ENCODE data around the gene SPATA18. TPM values are rescaled to one million over a fixed set of nuclear protein-coding genes. Genes with fewer than 3 reads are reported as not detected.

Gene SPATA18
- total and polyA plus RNA-seq, 5 donors from 2014 or later: not detected

GRCh38 chr4:52054254-52054653, 3.1 kb downstream of the SPATA18 start:
- H3K27me3 Mint-ChIP-seq: peaks cover 51% of the 10 kb centered on the region
- Histone ChIP-seq H3K4me3 (ENCODE audit: low read depth, low read length) (no peak overlapping the region), H3K27me3 (ENCODE audit: control insufficient read depth, insufficient read depth, low read length) (peaks cover 37% of the 10 kb centered on the region), H3K4me1 (ENCODE audit: control insufficient read depth, insufficient read depth, low read length, poor library complexity, severe bottlenecking) (peaks cover 13% of the 10 kb centered on the region), H3K36me3 (ENCODE audit: control insufficient read depth, insufficient read depth, low read length) (no peaks in the 10 kb centered on the region), H3K27ac (ENCODE audit: insufficient read depth, low read length, poor library complexity, severe bottlenecking) (no peak overlapping the region), H3K9me3 (ENCODE audit: control insufficient read depth in 2 of 2, low read length in 2 of 2) (no peaks in the 10 kb centered on the region)
- ATAC-seq (ENCODE audit: low read depth in 2 of 2) (no peak), DNase-seq (no peak)
- no peaks in the 10 kb centered on the region for H3K36me3 Mint-ChIP-seq
- peaks cover 0 to 6% (median 0%) of the 10 kb centered on the region in 7 donors for H3K9me3 Mint-ChIP-seq
- H3K4me3 Mint-ChIP-seq: no peak overlapping the region
- H3K27ac Mint-ChIP-seq: no peak overlapping the region
- H3K4me1 Mint-ChIP-seq: peaks cover 7 to 26% (median 13%) of the 10 kb centered on the region in 4 donors

DNA sequence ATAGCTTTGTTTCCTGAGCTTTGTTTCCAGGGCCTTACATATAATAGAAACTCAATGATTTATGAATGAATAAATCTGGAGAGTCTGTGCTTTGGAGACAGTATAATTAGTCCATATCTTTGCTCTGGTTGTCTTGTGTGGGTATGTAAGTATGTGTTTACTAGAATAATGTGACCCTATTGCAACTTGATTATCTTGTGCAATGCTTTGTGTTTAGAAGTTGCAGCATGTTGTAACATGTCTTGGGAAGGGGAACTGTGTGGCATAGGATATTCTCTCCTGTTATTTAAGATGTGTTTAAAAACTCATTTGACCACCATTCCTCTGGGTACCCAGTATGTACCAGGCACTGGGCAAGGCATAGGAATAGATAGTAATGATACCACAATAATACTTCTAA, 6.1 kb downstream of the SPATA18 start:
- peaks cover 3% of the 10 kb centered on the region for H3K4me1 ChIP-seq (ENCODE audit: control insufficient read depth, insufficient read depth, low read length, poor library complexity, severe bottlenecking)
- Mint-ChIP-seq H3K4me3 (no peak overlapping the region), H3K36me3 (no peaks in the 10 kb centered on the region), H3K27me3 (peaks cover 33% of the 10 kb centered on the region), H3K27ac (no peak overlapping the region), H3K4me1 (peaks cover 3 to 11% (median 5%) of the 10 kb centered on the region in 4 donors), H3K9me3 (peaks cover 0 to 6% (median 0%) of the 10 kb centered on the region in 7 donors)
- H3K27ac ChIP-seq (ENCODE audit: insufficient read depth, low read length, poor library complexity, severe bottlenecking): no peak overlapping the region
- H3K27me3 ChIP-seq (ENCODE audit: control insufficient read depth, insufficient read depth, low read length): peaks cover 31% of the 10 kb centered on the region
- H3K9me3 ChIP-seq (ENCODE audit: control insufficient read depth in 2 of 2, low read length in 2 of 2): no peaks in the 10 kb centered on the region
- no peak overlapping the region for H3K4me3 ChIP-seq (ENCODE audit: low read depth, low read length)
- no peaks in the 10 kb centered on the region for H3K36me3 ChIP-seq (ENCODE audit: control insufficient read depth, insufficient read depth, low read length)
- no peak for DNase-seq
- no peak for ATAC-seq (ENCODE audit: low read depth in 2 of 2)

DNA sequence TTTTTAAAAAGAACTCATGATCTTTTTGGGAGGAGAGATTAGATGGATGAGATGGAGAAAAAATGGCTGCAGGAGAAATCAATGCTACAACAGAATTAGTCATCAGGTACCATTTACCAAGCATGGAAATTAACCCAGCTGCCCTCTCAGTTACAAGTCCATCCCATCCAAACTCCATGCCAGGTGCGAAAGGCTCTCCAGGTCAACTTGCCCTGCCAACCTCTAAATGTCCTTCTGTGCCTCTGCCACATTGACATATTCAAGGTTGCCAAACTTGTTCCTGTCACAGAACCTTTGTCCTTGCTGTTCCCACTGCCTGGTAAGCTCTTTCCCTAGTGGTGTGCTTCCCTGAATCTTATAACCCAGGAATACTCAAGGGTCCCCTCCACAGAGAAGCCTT, 7.2 kb downstream of the SPATA18 start:
- no peaks in the 10 kb centered on the region for H3K9me3 ChIP-seq (ENCODE audit: control insufficient read depth in 2 of 2, low read length in 2 of 2)
- H3K4me1 ChIP-seq (ENCODE audit: control insufficient read depth, insufficient read depth, low read length, poor library complexity, severe bottlenecking): no peaks in the 10 kb centered on the region
- H3K27me3 ChIP-seq (ENCODE audit: control insufficient read depth, insufficient read depth, low read length): peaks cover 23% of the 10 kb centered on the region
- peaks cover 22% of the 10 kb centered on the region for H3K27me3 Mint-ChIP-seq
- no peak overlapping the region for H3K27ac Mint-ChIP-seq
- ATAC-seq (ENCODE audit: low read depth in 2 of 2) (no peak), DNase-seq (no peak)
- no peak overlapping the region for H3K27ac ChIP-seq (ENCODE audit: insufficient read depth, low read length, poor library complexity, severe bottlenecking)
- peaks cover 0 to 2% (median 0%) of the 10 kb centered on the region in 7 donors for H3K9me3 Mint-ChIP-seq
- no peak overlapping the region for H3K4me3 ChIP-seq (ENCODE audit: low read depth, low read length)
- no peaks in the 10 kb centered on the region for H3K36me3 ChIP-seq (ENCODE audit: control insufficient read depth, insufficient read depth, low read length)
- peaks cover 0 to 4% (median 0%) of the 10 kb centered on the region in 4 donors for H3K4me1 Mint-ChIP-seq
- no peak overlapping the region for H3K4me3 Mint-ChIP-seq
- H3K36me3 Mint-ChIP-seq: no peaks in the 10 kb centered on the region

DNA sequence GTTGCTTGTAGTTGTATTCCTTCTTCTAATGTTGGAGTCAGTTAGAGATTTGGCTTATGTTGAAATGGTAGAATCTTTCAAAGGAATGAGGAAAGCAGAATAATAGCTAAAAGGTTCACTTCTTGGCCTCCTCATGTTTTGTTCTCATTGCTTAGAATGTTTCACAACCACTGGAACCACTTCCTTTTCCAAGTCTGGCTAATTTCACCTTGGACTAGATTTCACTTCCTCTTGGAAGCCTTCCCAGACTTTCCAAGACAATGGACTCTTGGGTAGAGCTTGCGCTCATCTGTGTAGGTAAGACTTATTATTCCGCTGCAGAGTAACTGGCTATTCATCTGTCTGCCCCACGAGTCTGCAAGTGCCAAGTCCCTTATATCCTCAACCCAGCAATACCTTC, 8.3 kb downstream of the SPATA18 start:
- peaks cover 0 to 2% (median 0%) of the 10 kb centered on the region in 7 donors for H3K9me3 Mint-ChIP-seq
- no peaks in the 10 kb centered on the region for H3K36me3 Mint-ChIP-seq
- ATAC-seq (ENCODE audit: low read depth in 2 of 2) (no peak), DNase-seq (no peak)
- Histone ChIP-seq H3K36me3 (ENCODE audit: control insufficient read depth, insufficient read depth, low read length) (no peaks in the 10 kb centered on the region), H3K27ac (ENCODE audit: insufficient read depth, low read length, poor library complexity, severe bottlenecking) (no peak overlapping the region), H3K9me3 (ENCODE audit: control insufficient read depth in 2 of 2, low read length in 2 of 2) (no peaks in the 10 kb centered on the region), H3K4me1 (ENCODE audit: control insufficient read depth, insufficient read depth, low read length, poor library complexity, severe bottlenecking) (no peaks in the 10 kb centered on the region), H3K4me3 (ENCODE audit: low read depth, low read length) (no peak overlapping the region), H3K27me3 (ENCODE audit: control insufficient read depth, insufficient read depth, low read length) (peaks cover 13% of the 10 kb centered on the region)
- no peak overlapping the region for H3K27ac Mint-ChIP-seq
- peaks cover 11% of the 10 kb centered on the region for H3K27me3 Mint-ChIP-seq
- no peak overlapping the region for H3K4me3 Mint-ChIP-seq
- no peaks in the 10 kb centered on the region for H3K4me1 Mint-ChIP-seq

- Histone ChIP-seq H3K27ac (ENCODE audit: insufficient read depth, low read length, poor library complexity, severe bottlenecking) (no peak overlapping the region), H3K9me3 (ENCODE audit: control insufficient read depth in 2 of 2, low read length in 2 of 2) (no peaks in the 10 kb centered on the region), H3K36me3 (ENCODE audit: control insufficient read depth, insufficient read depth, low read length) (no peaks in the 10 kb centered on the region), H3K4me1 (ENCODE audit: control insufficient read depth, insufficient read depth, low read length, poor library complexity, severe bottlenecking) (no peaks in the 10 kb centered on the region), H3K27me3 (ENCODE audit: control insufficient read depth, insufficient read depth, low read length) (no peaks in the 10 kb centered on the region), H3K4me3 (ENCODE audit: low read depth, low read length) (no peak overlapping the region)
- ATAC-seq (ENCODE audit: low read depth in 2 of 2) (no peak), DNase-seq (no peak)
- no peaks in the 10 kb centered on the region for H3K4me1 Mint-ChIP-seq
- H3K27ac Mint-ChIP-seq: no peak overlapping the region
- H3K4me3 Mint-ChIP-seq: no peak overlapping the region
- no peaks in the 10 kb centered on the region for H3K36me3 Mint-ChIP-seq
- H3K9me3 Mint-ChIP-seq: peaks cover 0 to 6% (median 1%) of the 10 kb centered on the region in 7 donors
- H3K27me3 Mint-ChIP-seq: peaks cover 17% of the 10 kb centered on the region
Measured at GRCh38 chr4:52069571-52069970, 18.5 kb downstream of the SPATA18 start.

DNA sequence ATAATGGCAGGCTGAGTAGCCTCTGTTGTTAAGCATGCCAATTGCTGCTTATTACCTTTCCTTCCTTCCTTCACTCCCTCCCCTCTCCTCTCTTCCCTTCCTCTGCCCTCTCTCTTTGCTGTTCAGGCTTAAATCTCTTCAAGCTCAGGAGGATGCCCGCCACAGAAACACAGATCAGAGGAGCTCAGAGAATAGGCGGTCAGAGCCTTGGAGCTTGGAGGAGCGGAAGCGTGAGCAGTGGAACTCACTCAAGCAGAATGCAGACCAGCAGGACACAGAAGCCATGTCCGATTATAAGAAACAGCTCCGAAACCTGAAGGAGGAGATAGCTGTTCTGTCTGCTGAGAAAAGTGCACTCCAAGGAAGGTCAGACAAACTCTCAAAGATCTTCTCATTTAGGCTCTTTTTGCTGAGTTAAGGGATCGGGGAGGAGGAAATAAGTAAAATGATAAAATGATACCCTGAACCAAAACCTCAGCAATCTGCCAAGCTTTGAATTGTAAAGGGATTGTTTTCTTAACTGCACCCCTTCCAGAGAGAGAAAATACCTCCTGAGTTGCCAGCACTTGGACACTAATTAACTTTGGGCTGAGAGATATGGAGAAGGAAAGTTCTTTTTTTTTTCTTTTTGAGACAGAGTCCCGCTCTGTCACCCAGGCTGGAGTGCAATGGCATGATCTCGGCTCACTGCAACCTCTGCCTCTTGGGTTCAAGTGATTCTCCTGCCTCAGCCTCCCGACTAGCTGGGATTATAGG, 20.9 kb downstream of the SPATA18 start:
- H3K4me3 Mint-ChIP-seq: no peak overlapping the region
- no peaks in the 10 kb centered on the region for H3K9me3 ChIP-seq (ENCODE audit: control insufficient read depth in 2 of 2, low read length in 2 of 2)
- DNase-seq: no peak
- ATAC-seq (ENCODE audit: low read depth in 2 of 2): no peak
- no peaks in the 10 kb centered on the region for H3K4me1 ChIP-seq (ENCODE audit: control insufficient read depth, insufficient read depth, low read length, poor library complexity, severe bottlenecking)
- H3K4me3 ChIP-seq (ENCODE audit: low read depth, low read length): no peak overlapping the region
- no peak overlapping the region for H3K27ac Mint-ChIP-seq
- peaks cover 0 to 7% (median 3%) of the 10 kb centered on the region in 7 donors for H3K9me3 Mint-ChIP-seq
- no peaks in the 10 kb centered on the region for H3K4me1 Mint-ChIP-seq
- H3K27me3 ChIP-seq (ENCODE audit: control insufficient read depth, insufficient read depth, low read length): peaks cover 6% of the 10 kb centered on the region
- H3K27me3 Mint-ChIP-seq: peaks cover 26% of the 10 kb centered on the region
- H3K36me3 Mint-ChIP-seq: no peaks in the 10 kb centered on the region
- H3K27ac ChIP-seq (ENCODE audit: insufficient read depth, low read length, poor library complexity, severe bottlenecking): no peak overlapping the region
- no peaks in the 10 kb centered on the region for H3K36me3 ChIP-seq (ENCODE audit: control insufficient read depth, insufficient read depth, low read length)

DNA sequence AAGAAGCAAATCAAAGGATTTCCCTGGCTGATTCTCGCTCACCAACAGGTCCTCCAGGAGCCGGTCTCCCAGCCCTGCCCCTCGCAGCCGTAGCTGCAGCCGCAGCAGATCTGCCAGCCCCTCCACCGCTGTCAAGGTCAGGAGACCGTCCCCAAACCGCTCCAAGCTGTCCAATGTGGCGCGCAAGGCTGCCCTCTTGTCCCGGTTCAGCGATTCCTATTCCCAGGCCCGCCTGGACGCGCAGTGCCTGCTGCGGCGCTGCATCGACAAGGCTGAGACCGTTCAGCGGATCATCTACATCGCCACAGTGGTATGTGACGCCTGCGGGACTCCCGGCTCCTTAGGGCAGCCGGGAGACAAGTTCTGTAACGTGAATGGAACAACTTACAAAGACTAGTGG, 25.6 kb downstream of the SPATA18 start:
- peaks cover 0 to 7% (median 3%) of the 10 kb centered on the region in 7 donors for H3K9me3 Mint-ChIP-seq
- H3K4me1 Mint-ChIP-seq: no peaks in the 10 kb centered on the region
- no peak overlapping the region for H3K27ac Mint-ChIP-seq
- H3K4me3 Mint-ChIP-seq: no peak overlapping the region
- Histone ChIP-seq H3K36me3 (ENCODE audit: control insufficient read depth, insufficient read depth, low read length) (no peaks in the 10 kb centered on the region), H3K9me3 (ENCODE audit: control insufficient read depth in 2 of 2, low read length in 2 of 2) (no peaks in the 10 kb centered on the region), H3K27ac (ENCODE audit: insufficient read depth, low read length, poor library complexity, severe bottlenecking) (no peak overlapping the region), H3K4me1 (ENCODE audit: control insufficient read depth, insufficient read depth, low read length, poor library complexity, severe bottlenecking) (no peaks in the 10 kb centered on the region), H3K27me3 (ENCODE audit: control insufficient read depth, insufficient read depth, low read length) (peaks cover 10% of the 10 kb centered on the region), H3K4me3 (ENCODE audit: low read depth, low read length) (no peak overlapping the region)
- H3K27me3 Mint-ChIP-seq: peaks cover 30% of the 10 kb centered on the region
- no peak for ATAC-seq (ENCODE audit: low read depth in 2 of 2)
- no peaks in the 10 kb centered on the region for H3K36me3 Mint-ChIP-seq
- DNase-seq: no peak

DNA sequence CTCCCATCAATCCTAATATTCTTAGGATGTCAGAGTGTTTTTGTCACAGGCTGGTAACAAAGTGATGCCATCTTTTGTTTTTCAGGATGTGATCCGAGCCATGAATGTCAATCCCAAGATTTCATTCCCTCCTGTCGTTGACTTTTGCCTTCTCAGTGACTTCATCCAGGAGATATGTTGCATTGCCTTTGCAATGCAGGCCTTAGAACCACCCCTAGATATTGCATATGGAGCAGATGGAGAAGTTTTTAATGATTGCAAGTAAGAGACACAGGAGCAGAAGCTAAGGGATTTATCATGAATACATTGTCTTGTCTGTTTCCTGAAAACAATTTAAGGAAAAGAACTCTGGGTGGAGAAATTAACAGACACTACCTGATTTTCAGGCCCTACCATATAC, 28.6 kb downstream of the SPATA18 start:
- H3K36me3 Mint-ChIP-seq: no peaks in the 10 kb centered on the region
- Histone ChIP-seq H3K36me3 (ENCODE audit: control insufficient read depth, insufficient read depth, low read length) (no peaks in the 10 kb centered on the region), H3K9me3 (ENCODE audit: control insufficient read depth in 2 of 2, low read length in 2 of 2) (no peaks in the 10 kb centered on the region), H3K27ac (ENCODE audit: insufficient read depth, low read length, poor library complexity, severe bottlenecking) (no peak overlapping the region), H3K27me3 (ENCODE audit: control insufficient read depth, insufficient read depth, low read length) (peaks cover 10% of the 10 kb centered on the region), H3K4me3 (ENCODE audit: low read depth, low read length) (no peak overlapping the region), H3K4me1 (ENCODE audit: control insufficient read depth, insufficient read depth, low read length, poor library complexity, severe bottlenecking) (no peaks in the 10 kb centered on the region)
- no peak overlapping the region for H3K27ac Mint-ChIP-seq
- no peak for DNase-seq
- no peak for ATAC-seq (ENCODE audit: low read depth in 2 of 2)
- H3K4me1 Mint-ChIP-seq: no peaks in the 10 kb centered on the region
- H3K27me3 Mint-ChIP-seq: peaks cover 27% of the 10 kb centered on the region
- peaks cover 0 to 3% (median 0%) of the 10 kb centered on the region in 7 donors for H3K9me3 Mint-ChIP-seq
- H3K4me3 Mint-ChIP-seq: no peak overlapping the region
